Gastrocnemius medialis (tissue), 4 donors: Measurements from ENCODE around the gene SGPP2. TPM values are rescaled to one million over a fixed set of nuclear protein-coding genes. Genes with fewer than 3 reads are reported as not detected.

ENCODE experiments used
- ATAC-seq, 2 donors: fragments of 150-250 bp; one replicate each; pipeline ENCODE4 v1.9.1; 2016
- DNase-seq, 2 donors: peaks; one replicate each; pipeline ENCODE4 v3.0.0-alpha.2; 2019
- H3K27ac ChIP-seq, 4 donors: fragments of 200-600 bp; sonication (generic); 1 replicate in 1 of 4; 2 replicates in 3 of 4; pipeline ENCODE4 v1.5.1; 2016 to 2018; ENCODE audit warnings: mild to moderate bottlenecking in 2 of 4, moderate library complexity in 1 of 4
- H3K27me3 ChIP-seq, 3 donors: fragments of 200-600 bp; sonication (generic) in 2 of 3; 1 replicate in 1 of 3; 2 replicates in 2 of 3; pipeline versions ENCODE4 v1.5.1 to v1.6.0; 2016 to 2019; ENCODE audit warnings: mild to moderate bottlenecking in 1 of 3, moderate library complexity in 1 of 3
- H3K36me3 ChIP-seq, 2 donors: fragments of 200-600 bp; sonication (generic) in 1 of 2; one replicate each; pipeline ENCODE4 v1.5.1; 2017 to 2018
- H3K4me1 ChIP-seq, 2 donors: fragments of 200-600 bp; sonication (generic) in 1 of 2; one replicate each; pipeline ENCODE4 v1.5.1; 2016 to 2017; ENCODE audit warnings: mild to moderate bottlenecking in 2 of 2
- H3K4me3 ChIP-seq, 4 donors: fragments of 200-600 bp; sonication (generic) in 3 of 4; 1 replicate in 1 of 4; 2 replicates in 3 of 4; pipeline ENCODE4 v1.5.1; 2016 to 2019; ENCODE audit warnings: mild to moderate bottlenecking in 2 of 4
- H3K9me3 ChIP-seq, 3 donors: fragments of 200-600 bp; sonication (generic) in 2 of 3; 1 replicate in 1 of 3; 2 replicates in 2 of 3; pipeline ENCODE4 v1.5.1; 2016 to 2019
- CTCF ChIP-seq, 5 experiments: fragments of 450-650 bp in 3 of 5; fragments of 200-600 bp in 2 of 5; sonication (generic) in 2 of 5; IDR thresholded peaks in 4 of 5; conservative IDR thresholded peaks in 1 of 5; 1 replicate in 4 of 5; 2 replicates in 1 of 5; pipeline ENCODE4 v1.5.1; 2016 to 2019; ENCODE audit warnings: antibody characterized with exemption in 5 of 5, mild to moderate bottlenecking in 3 of 5, moderate library complexity in 3 of 5
- POLR2A ChIP-seq, 2 donors: fragments of 450-650 bp; IDR thresholded peaks; one replicate each; pipeline ENCODE4 v1.6.1; 2017; ENCODE audit warnings: antibody characterized with exemption in 2 of 2, mild to moderate bottlenecking in 2 of 2, moderate library complexity in 2 of 2
- in situ Hi-C, 4 donors: fragments of 200-750 bp; cut with MboI; loops; one replicate each; pipeline versions ENCODE4 v1.15.0 to v1.8.0; 2017; ENCODE audit warnings: low sequenced_read_pairs in 4 of 4
- intact Hi-C: fragments of 100-400 bp; cut with DNase I; formaldehyde crosslinking; loops from one replicate; pipeline ENCODE4 v1.15.1; 2023; ENCODE audit warnings: low total_unique reads
- total RNA-seq, 4 donors: library from RNA; depleted of rRNA; stranded (reverse); fragments of >200 nt; gene quantifications; one replicate each; pipeline versions ENCODE4 v1.1.0 to v1.2.3, GENCODE V29; 2016

SGPP2 gene
- total RNA-seq, 4 donors from 2014 or later: 0.17 to 0.59 (median 0.31) TPM; not detected in 1

GRCh38 chr2:222504719-222505118 lies 80.4 kb downstream of the SGPP2 start:
- no peak overlapping the region for H3K27ac ChIP-seq
- no peaks in the 10 kb centered on the region for H3K36me3 ChIP-seq
- intact Hi-C loops: no loop called here
- no peaks in the 10 kb centered on the region for H3K4me1 ChIP-seq
- H3K27me3 ChIP-seq: no peaks in the 10 kb centered on the region
- ATAC-seq: no peak
- no peak overlapping the region for H3K4me3 ChIP-seq
- in situ Hi-C loops: no loop called here
- TF ChIP-seq POLR2A (IDR thresholded peaks at IDR 0.05) (no peak), CTCF (IDR thresholded peaks at IDR 0.05 in 4 of 5, conservative IDR thresholded peaks at IDR 0.05 in 1 of 5) (no peak)
- no peaks in the 10 kb centered on the region for H3K9me3 ChIP-seq
- DNase-seq: no peak

GRCh38 chr2:222506230-222506935 lies 82.0 kb downstream of the SGPP2 start:
- Histone ChIP-seq H3K4me3 (no peak overlapping the region), H3K36me3 (no peaks in the 10 kb centered on the region), H3K27me3 (no peaks in the 10 kb centered on the region), H3K9me3 (no peaks in the 10 kb centered on the region), H3K4me1 (no peaks in the 10 kb centered on the region), H3K27ac (no peak overlapping the region)
- ATAC-seq: no peak
- intact Hi-C loops: no loop called here
- DNase-seq: no peak
- no peak for TF ChIP-seq CTCF (IDR thresholded peaks at IDR 0.05 in 4 of 5, conservative IDR thresholded peaks at IDR 0.05 in 1 of 5)
- no peak for TF ChIP-seq POLR2A (IDR thresholded peaks at IDR 0.05)
- in situ Hi-C loops: no loop called here

- DNase-seq (no peak), ATAC-seq (no peak)
- intact Hi-C loops (loop anchor here (5.0 kb wide), 1 partner anchor 52 kb away; no protein-coding TSS in a partner anchor), in situ Hi-C loops (no loop called here)
- H3K9me3 ChIP-seq: no peaks in the 10 kb centered on the region
- H3K4me3 ChIP-seq: no peak overlapping the region
- TF ChIP-seq POLR2A (IDR thresholded peaks at IDR 0.05) (no peak), CTCF (IDR thresholded peaks at IDR 0.05 in 4 of 5, conservative IDR thresholded peaks at IDR 0.05 in 1 of 5) (no peak)
- no peaks in the 10 kb centered on the region for H3K27me3 ChIP-seq
- peaks cover 10 to 14% of the 10 kb centered on the region in 2 donors for H3K4me1 ChIP-seq
- no peak overlapping the region for H3K27ac ChIP-seq
- H3K36me3 ChIP-seq: no peaks in the 10 kb centered on the region
These were observed 90.6 kb downstream of the SGPP2 start for GRCh38 chr2:222514901-222515300.

GRCh38 chr2:222518570-222519381 lies 94.4 kb downstream of the SGPP2 start:
- H3K9me3 ChIP-seq: no peaks in the 10 kb centered on the region
- in situ Hi-C loops: no loop called here
- ATAC-seq (peak; percentile 90 to 93), DNase-seq (peak; percentile 40 to 49)
- H3K4me3 ChIP-seq: peak overlapping the region in 1 of 4 donors; percentile 8
- H3K27me3 ChIP-seq: no peaks in the 10 kb centered on the region
- H3K27ac ChIP-seq: peak overlapping the region; percentile 43 to 73 (median 60)
- no peak for TF ChIP-seq CTCF (IDR thresholded peaks at IDR 0.05 in 4 of 5, conservative IDR thresholded peaks at IDR 0.05 in 1 of 5)
- TF ChIP-seq POLR2A (IDR thresholded peaks at IDR 0.05): no peak
- peaks cover 10 to 14% of the 10 kb centered on the region in 2 donors for H3K4me1 ChIP-seq
- H3K36me3 ChIP-seq: no peaks in the 10 kb centered on the region
- intact Hi-C loops: loop anchor here (5.0 kb wide), 1 partner anchor 49 kb away; no protein-coding TSS in a partner anchor
